Activated CD8-positive, alpha-beta memory T cell treated with anti-CD3 and anti-CD28 coated beads, Interleukin-2, amount 50 U/mL, for 4 hours (primary cell): Measurements from ENCODE around the gene PYGO1.
"Not testable (repeated sequence)": the region's sequence is repeated elsewhere in the genome, so short reads cannot be mapped to it uniquely, and the experiment has no call there.

Experiments
- DNase-seq: peaks from one replicate; pipeline ENCODE4 v3.0.0-alpha.2; 2020

Gene PYGO1

DNA sequence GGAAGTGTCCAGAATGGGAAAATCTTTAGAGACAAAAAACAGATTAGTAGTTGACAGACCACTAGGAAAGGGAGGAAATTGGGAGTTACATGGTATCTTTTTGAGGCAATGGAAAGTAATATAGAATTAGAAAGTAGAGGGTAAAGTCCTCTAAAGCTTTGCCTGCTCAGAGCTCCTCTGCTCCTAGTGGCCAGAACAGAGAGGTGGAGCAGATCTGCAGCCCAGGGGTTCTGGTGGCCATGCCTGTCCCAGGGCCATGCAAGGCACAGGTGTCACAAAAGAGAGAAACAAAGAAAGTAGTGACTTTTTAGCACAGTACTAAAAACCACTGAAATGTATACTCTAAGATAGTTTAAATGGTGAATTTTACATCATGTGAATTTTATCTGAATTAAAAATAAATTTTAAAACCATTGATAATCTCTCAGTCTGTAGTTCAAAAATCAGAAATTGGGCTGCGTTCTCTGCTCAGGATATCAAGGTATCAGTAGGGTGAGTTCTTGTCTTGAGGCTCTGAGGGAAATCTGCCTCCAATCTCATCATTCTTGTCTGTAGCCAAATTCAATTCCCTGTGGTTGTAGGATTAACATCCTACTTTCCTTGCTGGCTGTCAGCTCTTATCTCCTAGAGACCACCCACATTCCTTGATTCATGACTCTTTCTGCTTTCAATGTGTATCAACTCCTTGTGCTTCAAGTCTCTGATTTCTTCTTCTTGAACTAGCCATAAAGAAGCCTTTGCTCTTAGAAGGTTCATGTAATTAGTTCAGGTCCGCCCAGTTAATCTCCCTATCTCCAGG, 23.6 kb downstream of the PYGO1 start:
- DNase-seq, result no peak

DNA sequence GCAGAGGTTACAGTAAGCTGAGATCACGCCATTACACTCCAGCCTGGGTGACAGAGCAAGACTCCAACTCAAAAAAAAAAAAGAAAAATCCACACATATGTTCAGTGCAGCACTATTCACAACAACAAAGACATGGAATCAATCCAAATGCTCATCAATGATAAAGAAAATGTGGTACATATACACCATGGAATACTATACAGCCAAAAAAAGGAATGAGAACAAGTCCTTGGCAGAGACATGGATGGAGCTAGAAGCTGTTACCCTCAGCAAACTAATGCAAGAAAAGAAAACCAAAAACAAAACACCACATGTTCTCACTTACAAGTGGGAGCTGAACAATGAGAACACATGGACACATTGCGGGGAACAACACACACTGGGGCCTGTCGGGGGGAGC, 25.5 kb downstream of the PYGO1 start:
- no peak for DNase-seq

GRCh38 chr15:55555089-55555488, 33.1 kb downstream of the PYGO1 start:
- DNase-seq, result no peak

DNA sequence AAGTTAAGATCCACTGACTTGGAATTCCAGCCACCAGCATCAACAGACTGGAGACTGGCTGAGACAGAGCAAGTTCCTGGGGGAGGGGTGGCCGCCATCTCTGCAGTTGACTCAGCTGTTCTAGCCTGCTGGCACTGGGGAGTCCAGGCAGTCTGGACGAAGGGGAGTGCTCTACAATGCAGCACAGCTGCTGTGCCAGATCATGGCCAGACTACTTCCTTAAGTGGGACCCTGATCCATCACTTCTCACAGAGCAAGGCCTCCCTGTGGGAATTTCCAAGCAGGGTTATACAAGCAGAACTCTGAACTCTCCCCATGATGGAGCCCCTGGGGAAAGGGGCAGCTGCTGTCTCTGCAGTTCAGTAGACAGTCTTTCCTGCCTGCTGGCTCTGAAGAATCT, 35.2 kb downstream of the PYGO1 start:
- DNase-seq, result no peak

- DNase-seq, result no peak
Measured at GRCh38 chr15:55552451-55552850, 35.7 kb downstream of the PYGO1 start.

GRCh38 chr15:55549305-55549704, 38.8 kb downstream of the PYGO1 start:
- no peak for DNase-seq

DNA sequence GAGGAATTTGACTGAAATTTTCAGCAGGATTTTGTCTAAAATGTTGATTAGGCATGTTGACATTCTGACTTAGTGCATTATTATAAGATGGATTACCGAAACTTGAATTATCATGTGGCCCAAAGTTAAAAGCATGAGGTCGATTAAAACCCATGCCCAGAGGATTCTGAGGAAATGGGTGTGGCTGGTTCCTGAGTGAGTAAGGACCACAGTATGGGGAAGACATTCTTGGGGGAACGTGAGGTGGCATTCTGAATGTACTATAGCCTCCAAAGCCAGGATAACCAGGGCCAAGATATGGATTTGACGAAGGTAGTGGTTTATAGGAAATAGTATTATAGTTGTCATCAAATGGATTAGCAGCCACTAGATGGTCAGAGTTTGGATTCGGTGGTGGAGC, 41.4 kb downstream of the PYGO1 start:
- DNase-seq, result no peak

DNA sequence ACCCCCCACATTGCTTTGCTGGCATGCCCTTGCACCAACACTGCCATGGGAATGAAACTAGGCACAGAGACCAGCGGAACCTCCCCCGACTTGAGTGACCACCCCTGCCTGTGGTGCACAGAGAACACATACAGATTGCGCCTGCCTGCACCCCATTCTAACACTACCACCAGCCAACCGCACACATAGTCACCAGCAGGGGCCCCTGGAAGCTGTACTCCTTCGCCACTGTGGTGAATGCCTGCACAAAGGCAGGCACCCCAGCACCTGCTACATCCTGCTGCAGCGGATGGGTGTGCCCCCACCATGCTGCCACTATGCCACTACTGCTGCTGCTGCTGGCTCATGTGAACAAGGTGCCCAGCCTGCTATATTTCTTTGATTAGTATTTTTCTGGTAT, 52.7 kb downstream of the PYGO1 start:
- no peak for DNase-seq

DNA sequence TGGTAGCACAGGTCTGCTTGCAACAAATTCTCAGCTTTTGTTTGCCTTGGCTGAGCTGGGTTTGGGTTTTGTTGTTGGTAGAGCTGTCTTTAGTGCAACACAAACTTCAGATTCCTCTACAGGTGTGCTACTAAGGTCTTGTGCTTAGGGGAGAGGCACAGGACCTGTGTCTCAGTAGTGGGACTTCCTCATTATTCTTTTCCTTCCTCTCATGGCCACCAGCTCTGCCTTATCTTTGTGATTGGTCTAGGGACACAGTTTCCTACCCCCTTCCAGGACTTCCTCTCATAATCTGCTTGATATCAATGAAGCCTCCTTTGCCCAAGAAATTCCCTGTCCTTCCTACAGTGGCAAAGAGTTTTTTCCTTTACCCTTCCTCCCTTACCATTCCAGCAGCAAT, 55.2 kb downstream of the PYGO1 start:
- DNase-seq, result no peak

GRCh38 chr15:55530861-55531313, 57.3 kb downstream of the PYGO1 start:
- no peak for DNase-seq

DNA sequence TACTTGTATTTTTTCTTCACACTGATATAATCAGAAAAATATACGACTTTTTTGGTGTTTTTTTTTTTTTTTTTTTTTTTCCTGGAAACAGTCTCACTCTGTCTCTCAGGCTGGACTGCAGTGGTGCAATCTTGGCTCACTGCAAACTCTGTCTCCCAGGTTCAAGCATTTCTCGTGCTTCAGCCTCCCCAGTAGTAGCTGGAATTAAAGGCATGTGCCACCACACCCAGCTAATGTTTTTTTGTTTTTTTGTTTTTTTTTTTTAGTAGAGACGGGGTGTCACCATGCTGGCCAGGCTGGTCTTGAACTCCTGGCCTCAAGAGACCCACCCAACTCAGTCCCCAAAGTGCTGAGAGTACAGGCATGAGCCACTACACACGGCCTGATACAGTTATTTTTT, 59.3 kb downstream of the PYGO1 start:
- DNase-seq, result no peak

GRCh38 chr15:55527150-55527549, 61.0 kb downstream of the PYGO1 start:
- DNase-seq, result no peak

- DNase-seq, result no peak
Measured at GRCh38 chr15:55526559-55527036, 61.5 kb downstream of the PYGO1 start.

DNA sequence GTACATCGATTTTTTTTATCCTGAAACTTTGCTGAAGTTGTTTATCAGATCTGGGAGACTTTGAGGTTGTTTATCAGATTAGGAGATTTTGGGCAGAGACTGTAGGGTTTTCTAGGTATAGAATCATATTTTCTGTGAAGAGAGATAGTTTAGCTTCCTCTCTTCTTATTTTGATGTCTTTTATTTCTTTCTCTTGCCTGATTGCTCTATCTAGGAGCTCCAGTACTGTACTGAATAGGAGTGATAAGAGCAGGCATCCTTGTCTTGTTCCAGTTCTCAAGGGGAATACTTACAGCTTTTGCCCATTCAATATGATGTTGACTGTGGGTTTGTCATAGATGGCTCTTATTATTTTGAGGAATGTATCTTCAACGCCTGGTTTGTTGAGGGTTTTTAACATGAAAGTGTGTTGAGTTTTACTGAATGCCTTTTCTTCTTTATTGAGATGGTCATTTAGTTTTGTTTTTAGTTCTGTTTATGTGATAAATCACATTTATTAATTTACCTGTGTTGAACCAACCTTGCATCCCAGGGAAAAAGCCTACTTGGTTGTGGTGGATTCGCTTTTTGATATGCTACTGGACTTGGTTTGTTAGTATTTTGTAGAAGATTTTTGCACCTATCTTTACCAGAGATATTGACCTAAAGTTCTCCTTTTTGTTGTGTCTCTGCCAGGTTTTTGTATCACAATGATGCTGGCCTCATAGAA, 65.2 kb downstream of the PYGO1 start:
- no peak for DNase-seq

GRCh38 chr15:55518641-55519040, 69.5 kb downstream of the PYGO1 start:
- no peak for DNase-seq

- DNase-seq, result no peak
Measured at GRCh38 chr15:55518009-55518408, 70.1 kb downstream of the PYGO1 start.

GRCh38 chr15:55515991-55516776, 72.0 kb downstream of the PYGO1 start:
- no peak for DNase-seq

DNA sequence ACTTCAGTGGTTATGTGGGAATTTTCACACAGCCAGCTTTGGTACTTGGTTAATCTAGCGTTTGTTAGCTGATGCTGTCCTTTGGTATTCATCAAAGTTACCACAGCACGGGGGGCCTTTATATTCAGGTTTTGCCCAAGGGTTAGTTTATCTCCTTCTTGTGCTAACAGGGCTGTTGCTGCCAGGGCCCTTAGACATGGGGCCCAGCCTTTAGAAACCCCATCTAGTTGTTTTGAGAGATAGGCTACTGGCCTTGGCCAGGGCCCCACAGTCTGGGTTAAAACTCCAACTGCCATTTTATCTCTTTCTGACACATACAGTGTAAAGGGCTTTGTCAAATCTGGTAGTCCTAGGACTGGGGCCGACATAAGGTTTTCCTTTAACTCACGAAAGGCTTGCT, 72.7 kb downstream of the PYGO1 start:
- no peak for DNase-seq

- DNase-seq, result no peak
Measured at GRCh38 chr15:55514414-55514850, 73.7 kb downstream of the PYGO1 start.

DNA sequence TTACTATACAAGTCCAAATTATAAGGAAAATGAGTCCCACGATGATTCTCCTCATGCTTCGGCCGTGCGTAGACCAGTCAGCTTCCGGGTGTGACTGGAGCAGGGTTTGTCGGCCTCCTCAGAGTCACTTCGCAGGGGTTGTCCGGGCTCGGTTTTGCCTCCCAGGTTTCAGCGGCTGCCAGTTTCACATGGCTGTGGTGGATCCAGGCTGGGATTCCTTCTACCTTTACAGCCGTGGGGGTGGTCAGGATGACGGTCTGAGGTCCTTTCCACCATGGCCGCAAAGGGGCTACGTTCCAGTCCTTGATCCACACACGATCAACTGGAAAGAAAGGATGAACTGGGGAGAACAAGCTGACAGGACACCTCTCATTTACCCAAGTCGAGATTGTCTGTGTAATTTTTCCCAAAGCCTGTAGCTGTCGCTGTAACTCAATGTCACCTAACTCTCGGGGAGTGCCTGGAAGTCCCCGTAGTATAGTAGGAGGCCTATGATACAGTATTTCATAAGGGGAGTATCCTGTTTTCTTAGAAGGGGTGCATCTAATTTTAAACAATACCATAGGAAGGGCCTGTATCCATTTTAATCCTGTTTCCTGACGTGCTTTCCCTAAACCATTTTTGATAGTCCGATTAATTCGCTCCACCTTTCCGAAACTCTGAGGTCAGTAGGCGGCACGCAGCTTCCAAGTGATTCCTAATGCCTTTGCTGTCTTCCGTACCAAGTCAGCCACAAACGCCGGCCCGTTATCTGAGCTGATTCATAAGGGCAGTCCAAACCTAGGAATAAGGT, 74.3 kb downstream of the PYGO1 start:
- DNase-seq, result not testable (repeated sequence)

GRCh38 chr15:55513152-55513551, 75.0 kb downstream of the PYGO1 start:
- no peak for DNase-seq

DNA sequence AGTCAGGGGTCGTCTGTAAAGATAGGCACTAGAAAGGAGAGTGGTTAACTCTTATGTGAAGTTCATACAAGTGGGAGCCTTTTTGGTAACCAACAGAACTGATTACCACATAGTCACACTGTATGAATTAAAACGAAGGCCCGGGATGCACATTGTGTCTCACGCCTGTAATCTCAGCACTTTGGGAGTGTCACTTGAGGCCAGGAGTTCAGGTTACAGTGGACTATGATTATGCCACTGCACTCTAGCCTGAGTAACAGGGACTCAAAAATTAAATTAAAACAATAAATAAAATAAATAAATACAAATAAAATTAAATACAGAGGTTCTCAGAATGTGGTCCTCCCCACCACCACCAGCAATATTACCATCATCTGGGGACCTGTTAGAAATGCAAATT, 80.6 kb downstream of the PYGO1 start:
- DNase-seq, result no peak

DNA sequence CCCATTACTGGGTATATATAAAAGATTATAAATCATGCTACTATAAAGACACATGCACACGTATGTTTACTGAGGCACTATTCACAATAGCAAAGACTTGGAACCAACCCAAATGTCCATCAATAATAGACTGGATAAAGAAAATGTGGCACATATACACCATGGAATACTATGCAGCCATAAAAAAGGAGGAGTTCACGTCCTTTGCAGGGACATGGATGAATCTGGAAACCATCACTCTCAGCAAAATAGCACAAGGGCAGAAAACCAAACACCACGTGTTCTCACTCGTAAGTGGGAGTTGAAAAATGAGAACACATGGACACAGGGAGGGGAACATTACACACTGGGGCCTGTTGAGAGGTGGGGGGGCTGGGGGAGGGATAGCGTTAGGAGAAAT, 82.7 kb downstream of the PYGO1 start:
- not testable (repeated sequence) for DNase-seq
